GM21737 (cell line): Measurements from ENCODE around the gene HRH3.

ENCODE experiments used
- ATAC-seq: cut with Tn5 transposase; IDR thresholded peaks from one replicate; pipeline ENCODE4 v1.9.1; 2021; ENCODE audit warnings: mild to moderate bottlenecking, moderate library complexity; ENCODE audit not compliant: unreplicated experiment

The HRH3 gene

DNA sequence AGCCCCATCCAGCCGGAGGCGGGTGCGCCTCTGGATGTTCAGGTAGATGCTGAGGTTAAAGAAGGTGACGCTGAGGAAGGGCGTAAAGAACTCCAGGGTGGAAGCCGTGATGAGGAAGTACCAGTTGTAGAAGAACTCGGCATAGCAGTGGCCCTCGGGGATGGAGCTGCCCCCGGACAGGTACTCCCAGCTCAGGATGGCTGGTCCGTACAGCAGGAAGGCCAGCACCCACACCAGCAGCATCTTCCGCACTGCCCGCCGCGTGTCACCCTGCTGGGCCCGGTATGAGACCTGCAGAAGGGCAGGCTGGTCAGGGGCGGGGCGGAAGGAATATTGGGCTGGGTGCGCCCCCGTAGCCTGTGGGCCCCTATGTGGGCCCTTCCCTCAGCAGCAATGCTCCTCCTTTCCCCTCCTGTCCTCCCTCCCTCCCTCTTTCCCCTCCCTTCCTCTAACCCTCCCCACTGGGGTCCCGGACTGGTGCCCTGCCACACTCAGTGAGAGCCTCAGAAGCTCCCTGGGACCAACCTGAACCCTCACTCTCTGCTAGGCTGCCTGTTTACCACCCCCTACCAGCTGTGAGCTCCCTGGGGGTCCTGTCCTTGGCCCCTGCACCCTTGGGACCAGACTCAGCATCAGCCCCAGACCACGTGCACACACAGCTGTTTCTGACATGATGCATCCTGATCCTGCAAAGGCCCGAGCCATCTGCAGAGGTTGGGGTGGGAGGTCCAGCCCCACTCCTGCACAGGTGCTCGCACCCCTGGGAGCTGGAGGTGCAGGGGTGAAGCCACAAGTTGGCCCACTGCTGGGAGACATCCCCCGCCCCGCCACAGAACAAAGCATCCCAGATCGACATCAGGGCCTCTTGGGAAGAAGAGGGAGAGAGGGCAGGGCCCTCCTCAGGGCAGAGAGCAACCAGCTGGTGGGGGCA, 3.2 kb downstream of the HRH3 start:
- no peak for ATAC-seq

DNA sequence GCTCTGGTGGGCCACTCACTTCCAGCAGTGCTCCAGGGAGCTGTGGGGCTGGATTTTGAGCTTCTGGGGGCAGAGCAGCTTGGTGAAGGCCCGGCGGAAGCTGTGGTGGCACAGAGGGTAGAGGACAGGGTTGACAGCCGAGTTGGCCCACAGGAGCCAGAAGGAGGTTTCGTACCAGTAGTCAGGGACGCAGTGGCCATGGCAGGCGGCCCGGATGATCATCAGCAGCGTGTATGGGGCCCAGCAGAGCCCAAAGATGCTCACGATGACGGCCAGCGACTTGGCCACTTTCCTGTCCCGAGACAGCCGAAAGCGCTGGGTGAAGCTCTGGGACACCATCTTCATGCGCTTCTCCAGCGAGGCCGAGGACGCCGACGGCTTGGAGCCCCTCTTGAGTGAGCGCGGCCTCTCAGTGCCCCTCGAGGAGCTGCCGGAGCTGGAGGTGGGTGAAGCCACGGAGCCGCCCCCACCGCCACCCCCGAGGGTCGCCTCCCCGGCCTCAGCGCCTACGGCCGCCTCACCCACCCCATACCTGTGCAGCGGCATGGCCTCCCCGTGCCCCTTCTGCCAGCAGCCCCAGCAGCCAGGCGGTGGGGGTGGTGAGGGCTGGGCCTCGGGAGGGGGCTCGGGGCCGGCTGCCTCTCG, 4.0 kb downstream of the HRH3 start:
- ATAC-seq, result no peak

DNA sequence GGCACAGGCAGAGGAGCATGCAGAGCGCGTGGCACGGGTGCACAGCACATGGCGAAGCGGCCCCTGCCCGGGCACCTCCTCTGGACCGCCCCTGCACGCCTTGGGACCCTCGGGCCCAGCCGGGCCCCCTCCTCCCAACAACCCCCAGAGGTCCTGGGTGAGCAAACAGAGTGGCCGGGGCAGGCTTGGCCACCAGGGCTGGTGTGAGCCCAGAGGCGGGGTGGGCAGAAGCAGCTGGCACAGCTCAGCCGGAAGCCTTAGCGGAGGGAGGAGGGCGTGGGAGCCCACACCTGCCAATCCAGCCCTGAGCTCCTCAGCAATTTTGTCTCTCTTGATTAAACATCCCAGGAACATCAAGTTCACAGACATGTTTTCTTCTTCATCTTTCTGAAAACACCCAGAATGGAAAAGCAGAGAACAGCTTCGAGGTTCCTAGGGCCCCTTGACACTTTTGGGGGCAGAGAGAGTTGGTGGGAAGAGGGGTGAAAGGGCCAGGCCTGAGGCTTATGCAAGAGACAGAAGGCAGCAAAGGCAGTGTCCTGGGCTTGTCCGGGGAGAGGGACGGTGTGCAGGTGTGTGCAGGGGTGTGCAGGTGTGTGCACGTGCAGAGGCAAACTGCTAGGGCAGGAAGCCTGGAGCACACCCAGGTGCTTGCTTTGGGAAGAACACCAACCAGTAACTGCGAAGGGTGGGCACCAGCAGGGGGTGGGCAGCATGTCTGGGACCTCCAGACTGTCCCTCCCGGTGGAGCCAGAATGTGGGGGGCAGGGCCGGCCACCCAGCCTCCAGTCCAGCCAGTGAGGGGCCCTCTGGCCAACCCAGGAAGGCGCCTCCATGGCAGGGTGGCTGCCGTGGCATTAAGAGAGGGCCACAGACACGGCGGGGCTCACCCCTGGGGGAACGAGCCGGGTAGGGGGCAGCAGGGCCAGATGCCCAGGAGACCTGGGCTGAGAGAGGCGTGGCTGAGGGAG, 4.8 kb downstream of the HRH3 start:
- ATAC-seq, result no peak

DNA sequence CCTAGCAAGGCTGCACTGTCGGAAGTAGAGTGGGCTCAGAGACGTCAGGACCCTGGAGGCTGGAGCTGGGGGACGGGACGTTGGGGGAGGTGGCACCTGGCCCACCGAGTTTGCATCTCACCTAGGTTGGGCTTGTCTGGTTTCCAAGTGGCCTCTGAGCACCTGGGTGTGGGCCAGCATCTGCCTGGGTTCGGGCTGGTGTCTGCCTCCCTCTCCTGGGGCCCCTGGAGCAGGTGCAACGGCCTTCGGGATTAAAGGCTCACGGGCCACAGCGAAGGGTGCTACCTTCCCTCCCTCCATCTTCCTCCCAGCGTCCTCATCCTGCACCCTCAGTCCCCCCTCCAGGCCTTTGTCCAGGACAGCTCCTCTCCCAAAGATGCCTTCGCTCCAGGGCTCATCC, 6.0 kb downstream of the HRH3 start:
- no peak for ATAC-seq

DNA sequence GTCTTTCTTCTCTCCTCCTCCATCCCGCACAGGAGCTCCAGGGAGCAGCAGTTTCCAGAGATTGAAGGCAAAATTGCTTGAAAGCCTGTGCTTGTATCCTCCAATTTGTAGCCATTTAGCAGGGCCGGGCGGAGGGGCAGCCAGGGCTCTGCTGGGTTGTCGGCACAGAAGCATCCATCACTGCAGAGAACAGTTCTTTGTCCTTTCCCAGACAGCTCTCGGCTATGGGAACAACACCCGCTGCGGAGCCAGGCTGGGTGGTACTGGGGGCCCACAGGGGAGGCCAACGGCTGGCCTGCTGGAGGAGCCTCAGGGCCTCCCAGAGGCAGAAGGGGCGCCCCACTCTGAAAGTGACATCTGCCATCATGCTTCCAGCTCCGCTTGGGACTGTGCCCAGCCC, 7.8 kb downstream of the HRH3 start:
- ATAC-seq, result no peak

DNA sequence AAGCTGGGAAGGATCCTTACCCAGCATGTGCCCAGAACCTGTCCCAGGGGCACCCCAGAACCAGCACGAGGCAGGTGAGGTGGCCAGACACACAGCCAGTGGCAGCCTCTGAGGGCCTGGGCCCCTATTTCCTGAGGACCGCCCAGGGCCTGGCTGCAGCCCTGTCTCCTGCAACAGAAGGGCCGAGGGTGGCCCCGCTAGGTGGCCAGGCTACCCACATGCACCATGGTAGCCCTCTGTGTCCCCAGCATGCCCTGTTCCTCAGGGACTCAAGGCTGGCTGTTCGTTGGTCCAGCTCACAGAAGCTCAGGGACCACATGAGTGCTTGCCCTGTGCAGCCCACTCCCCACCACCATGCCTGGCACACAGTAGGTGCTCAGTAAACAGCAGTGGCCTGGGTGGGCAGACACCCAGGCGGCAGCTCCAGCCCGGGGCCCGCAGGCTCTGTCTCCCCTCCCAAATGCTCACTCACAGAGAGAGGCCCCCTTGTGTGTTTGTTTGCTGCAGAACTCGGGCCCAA, 8.2 kb downstream of the HRH3 start:
- no peak for ATAC-seq

DNA sequence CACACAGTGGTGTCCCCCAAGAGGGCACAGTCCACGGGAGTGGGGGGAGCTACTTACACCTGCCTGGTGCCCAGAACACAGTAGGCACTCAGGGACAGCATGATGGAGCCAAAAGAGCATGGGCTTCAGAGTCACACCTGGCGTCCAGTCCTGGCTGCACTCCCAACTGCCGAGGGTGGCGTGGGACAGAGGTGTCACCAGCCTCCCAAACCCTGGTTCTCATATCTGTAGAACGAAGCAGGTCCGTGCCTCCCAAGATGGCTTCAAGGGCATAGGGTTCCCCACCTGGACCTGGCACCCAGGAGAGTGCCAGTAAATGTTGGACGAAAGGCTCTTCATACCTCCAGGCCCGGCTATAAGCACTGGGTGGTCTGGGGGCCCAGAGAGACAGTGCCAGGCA, 8.9 kb downstream of the HRH3 start:
- ATAC-seq, result no peak

DNA sequence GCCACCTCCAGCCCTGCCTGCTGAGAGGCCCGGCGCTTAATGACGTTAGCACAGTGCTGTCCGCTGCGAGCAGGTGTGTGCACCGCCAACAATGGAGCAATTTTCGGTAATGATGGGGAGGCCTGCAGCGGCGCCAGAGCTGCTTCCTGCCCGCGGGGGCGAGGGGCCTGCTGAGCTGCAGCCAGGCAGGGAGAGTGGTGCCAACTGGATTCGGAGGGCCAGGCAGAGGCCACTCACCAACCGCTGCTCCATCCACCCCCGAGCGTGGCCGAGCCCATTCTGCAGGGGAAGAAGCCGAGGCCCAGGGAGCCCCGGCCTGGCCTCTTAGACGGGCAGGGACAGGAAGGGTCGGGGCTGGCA, 9.6 kb downstream of the HRH3 start:
- ATAC-seq, result no peak

DNA sequence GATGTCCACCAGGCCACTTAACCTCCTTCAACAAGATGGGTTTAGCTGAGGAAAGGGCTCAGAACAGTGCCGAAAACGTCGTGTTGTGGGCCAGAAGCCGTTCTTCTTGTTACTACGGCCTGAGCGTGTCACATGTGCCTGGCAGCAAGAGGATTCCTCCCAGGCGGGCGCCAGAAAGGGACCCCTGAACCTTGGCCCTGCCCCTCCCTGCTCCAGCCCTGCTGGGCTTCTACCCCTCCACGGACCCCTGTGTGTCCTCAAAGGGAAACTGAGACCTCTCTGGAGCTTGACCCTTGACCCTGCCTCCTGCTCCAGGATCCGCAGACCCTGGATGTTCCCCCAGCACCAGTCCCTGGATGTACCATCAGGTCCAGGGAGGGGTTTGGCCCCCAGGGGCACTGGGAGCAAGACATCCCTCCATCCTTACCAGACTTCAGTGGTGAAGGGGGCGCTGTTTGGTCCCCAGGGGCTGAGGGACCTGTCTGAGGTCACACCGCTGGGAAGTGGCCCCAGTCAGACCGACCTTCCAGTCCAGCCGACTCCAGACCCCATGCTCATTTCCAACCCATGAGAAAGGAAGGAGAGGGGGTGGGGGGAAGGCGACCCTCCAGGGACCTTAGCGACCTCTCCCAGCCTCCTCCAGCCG, 10.1 kb downstream of the HRH3 start:
- ATAC-seq, result no peak

DNA sequence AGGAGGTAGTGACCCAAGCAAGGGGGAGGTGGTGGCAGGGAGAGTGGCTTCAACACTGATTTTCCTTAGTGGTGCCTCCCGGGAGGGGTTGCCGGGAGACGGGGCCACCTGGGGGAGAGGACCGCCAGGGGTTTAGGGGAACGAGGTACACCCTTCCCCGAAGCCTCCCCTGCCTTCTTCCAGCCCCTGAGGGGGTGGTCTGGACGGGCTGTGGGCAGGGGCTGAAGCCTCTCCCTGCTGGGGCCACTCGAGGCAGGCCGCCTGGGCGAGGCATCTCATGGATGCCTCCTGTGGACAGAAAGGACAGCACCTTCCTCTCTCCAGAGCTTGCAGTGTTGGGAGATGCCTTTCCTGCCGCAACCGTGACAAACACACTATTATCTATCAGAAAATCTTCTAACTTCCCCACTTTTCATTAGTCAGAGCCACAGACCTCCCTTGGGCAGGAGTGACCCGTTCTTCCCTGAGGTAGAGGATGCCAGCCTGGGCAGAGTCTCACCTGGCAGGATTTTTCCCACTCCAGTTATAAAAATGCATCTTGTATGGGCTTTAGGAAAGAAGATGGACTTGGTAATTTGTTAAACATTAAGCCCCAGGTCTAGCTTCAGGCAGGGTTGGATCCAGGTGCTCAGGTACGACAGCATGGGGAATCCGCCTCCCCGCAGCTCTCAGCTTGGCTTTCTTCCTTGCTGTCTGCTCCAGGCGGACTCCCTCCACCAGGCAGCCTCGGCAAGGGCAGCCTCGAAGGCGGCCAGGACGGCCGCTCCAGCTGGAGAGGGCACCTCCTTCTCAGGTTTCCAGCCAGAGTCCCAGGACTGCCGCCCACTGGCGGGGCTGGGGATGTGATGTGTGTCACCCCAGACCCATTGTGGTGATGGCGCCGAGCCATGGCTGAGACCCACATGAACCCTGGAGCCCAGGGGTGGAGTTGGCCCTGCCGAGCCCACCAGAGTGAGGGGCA, 11.0 kb downstream of the HRH3 start:
- ATAC-seq, result no peak

DNA sequence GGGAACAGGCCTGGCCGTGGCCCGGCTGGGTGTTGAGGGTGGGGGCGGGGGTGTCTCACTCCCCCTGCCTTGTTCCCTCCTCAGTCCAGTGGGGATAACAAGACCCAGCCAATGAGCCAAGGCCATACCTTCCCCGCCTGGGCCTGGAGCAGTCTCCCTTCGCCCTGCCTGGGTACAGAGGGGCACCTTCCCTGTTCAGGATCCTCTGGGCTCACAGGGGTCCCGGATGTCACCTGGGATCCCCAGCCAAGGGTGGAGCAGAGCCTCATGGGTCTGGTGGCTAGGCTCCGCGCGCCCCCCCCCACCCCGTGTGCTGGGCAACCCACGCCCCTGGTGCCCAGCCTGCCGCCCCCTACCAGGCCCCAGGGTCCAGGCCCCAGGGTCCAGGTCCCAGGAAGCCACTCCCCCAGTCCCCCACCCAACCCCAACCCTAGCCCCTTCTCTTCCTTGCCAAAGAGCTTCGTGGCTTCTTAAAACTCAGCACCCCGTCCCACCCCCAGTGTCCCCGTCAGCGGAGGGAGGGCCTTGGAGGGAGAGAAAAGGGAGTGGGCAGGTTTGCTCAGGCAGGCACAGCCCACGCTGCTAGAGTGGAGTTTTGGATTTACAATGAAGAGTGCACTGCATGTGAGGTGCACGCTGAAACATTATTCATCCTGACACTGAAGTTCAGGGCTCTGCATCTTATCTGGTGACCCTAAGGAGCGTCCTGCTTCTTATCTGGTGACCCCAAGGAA, 11.8 kb downstream of the HRH3 start:
- ATAC-seq, result no peak

DNA sequence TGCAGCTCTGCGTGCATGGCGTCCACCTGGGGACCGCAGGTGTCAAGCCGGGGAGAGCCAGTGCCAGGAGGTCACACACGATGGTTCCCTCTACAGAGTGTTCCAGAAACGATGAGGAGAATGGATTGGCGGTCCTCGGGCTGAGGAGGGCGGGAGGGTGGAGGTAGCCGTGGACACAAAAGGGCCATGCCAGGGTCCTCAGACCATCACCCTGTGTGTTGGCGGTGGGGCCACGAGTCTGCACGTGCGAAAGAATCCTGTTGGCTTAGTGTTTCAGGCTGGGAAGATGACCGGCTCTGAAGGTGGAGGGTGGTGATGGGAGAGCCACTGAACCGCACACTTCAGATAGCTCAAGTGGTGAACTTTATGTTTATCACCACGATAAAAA, 13.7 kb downstream of the HRH3 start:
- ATAC-seq, result no peak

DNA sequence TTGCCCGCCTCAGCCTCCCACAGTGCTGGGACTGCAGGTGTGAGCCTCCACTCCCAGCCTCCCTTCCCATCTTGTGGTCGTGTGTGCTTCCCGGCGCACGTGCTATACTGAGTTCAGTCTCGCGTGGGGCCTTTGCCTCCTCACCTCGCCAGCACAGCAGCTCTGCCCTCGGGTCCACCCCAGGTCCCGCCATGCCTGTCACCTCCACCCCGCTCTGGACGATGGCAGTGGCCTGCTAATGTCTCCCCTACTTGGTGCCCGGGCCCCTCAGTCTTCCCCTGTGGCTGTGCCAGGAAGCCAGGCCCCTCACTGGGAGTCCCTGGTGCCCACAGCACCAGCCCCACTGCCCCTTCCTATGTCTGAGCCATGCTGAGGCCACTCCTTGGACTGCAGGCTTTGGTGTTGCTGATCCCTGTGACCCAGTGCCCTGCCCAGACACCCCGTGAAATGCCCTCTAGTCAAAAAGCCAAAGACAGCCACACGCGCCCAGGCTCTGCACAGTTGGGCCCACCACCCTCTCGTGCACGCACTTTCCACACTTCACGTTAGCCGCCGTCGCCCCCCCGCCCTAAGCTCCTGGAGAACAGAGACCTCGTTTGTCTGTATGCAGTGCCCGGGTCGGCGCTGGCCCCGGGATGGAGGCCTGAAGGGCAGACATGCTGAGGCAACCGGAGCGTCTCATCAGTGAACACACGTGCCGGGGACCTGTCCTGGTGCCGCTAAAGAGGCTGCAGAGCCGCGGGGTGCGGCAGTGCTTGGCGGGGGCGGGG, 14.3 kb downstream of the HRH3 start:
- ATAC-seq, result no peak

DNA sequence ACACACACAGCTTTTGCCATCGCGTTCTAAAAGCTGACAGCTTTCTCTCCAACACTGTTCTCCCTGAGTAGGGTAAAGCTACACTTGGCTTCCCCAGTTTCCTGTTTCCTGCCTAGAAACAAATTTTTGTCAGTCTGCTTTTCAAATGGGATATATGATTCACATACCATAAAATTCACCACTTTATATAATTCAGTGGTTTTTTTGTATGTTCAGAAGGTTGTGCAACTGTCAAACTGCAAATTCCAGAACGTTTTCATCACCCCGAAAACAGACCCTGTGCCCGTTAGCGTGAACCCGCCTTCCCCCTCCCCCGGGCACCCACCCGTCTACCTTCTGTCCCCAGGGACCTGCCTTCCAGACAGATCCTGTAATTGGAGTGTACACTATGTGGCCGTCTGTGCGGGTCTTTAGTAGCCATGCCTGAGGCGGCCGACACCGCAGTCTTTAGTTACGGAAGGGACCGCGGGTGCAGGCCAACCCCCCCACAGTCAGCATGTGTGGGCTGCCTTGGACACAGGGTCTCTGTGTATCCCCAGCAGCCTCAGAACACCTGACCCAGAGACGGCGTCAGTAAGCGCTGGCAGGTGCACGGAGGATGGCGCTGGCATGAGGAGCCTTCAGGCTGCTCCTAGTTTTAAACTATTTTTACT, 16.6 kb downstream of the HRH3 start:
- ATAC-seq, result no peak

DNA sequence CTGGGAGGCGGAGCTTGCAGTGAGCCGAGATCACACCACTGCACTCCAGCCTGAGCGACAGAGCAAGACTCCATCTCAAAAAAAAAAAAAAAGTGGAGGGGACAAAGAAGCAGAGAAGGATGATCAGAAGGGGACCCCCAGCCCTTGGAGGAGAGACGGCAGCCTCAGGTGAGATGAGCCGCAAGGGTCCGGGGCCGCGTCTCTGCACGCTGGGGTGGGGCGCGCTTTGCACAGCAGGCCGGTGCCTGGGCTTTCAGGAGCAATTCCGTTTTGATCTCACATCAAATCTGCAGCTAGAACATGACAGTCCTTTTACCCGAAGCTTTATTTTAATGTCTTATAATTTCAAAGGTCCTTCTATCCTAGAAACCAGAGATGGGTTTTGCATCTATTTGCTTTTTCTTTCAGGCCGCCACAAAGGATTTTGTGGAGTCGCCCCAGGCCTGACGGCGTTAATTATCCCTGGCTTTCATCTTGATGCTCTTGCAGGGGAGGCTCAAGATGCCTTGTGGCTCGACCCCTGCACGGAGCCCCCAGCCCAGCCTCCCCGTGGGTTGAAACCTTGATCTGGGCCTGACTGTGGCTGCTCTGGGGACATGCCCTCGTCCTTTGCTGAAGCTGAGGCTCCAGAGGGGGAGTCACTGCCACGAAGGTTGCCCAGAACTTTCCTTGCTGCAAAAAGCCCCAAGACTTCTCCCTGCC, 17.3 kb downstream of the HRH3 start:
- no peak for ATAC-seq

DNA sequence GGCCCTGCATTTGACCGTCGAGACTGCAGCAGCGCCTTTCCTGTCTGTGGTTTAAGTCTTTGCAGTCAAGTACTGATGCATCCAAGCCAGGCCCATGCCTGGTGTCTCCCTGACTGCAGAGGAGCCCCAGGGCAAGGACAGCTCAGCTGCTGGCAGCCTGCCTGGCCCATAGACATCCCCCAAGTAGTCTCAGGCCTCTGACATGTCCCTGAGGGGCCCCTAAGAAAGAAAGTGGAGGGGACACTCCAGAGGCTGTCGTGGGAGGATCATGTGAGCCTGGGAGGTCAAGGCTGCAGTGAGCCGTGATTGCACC, 18.0 kb downstream of the HRH3 start:
- ATAC-seq, result no peak
